Gastroesophageal sphincter (tissue), 3 donors: ENCODE measurements around the gene IRF1.

Experiments used
- EP300 ChIP-seq: sonication (generic); formaldehyde crosslinking; IDR thresholded peaks from one replicate; pipeline ENCODE4 v1.6.1; 2017; ENCODE audit warnings: antibody characterized with exemption, mild to moderate bottlenecking
- POLR2A ChIP-seq, 2 donors: fragments of 450-650 bp; IDR thresholded peaks; one replicate each; pipeline ENCODE4 v1.6.1; 2017; ENCODE audit warnings: antibody characterized with exemption in 2 of 2, mild to moderate bottlenecking in 2 of 2, moderate library complexity in 1 of 2
- TF ChIP-seq, protein P1 (sequence below), 4 experiments: fragments of 200-600 bp in 2 of 4; fragments of 450-650 bp in 2 of 4; sonication (generic) in 1 of 4; IDR thresholded peaks; one replicate each; pipeline ENCODE4 v1.5.1; 2017 to 2019; ENCODE audit warnings: antibody characterized with exemption in 4 of 4, mild to moderate bottlenecking in 2 of 4, moderate library complexity in 2 of 4

DNA sequence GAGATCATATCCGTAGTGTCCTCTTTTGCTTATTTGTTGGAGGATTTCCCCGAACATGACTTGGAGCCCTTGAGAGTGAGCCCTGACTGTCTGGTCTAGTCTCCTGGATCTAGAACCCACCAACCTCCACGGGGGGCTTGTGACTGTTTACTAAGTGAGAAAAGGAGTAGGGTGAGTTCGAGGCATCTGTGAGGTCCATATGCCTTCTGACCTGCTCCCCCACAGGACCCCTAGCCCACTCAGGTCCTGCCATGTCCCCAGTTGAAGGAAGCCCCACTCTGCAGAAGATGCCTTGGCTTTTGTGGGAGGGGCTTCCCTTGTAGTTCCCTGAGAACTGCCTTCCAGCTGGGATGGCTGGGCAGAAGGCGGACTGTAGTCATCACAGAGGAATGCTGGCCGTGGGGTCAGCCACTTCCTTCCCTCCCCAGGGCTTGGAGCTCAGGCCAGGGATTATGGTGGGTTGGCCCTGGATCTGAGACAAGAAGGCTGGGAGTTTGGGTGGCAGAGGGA lies 7.0 kb upstream of the IRF1 start:
- TF ChIP-seq EP300 (no peak), POLR2A (IDR thresholded peaks at IDR 0.05) (no peak)
- TF ChIP-seq, protein P1, sequence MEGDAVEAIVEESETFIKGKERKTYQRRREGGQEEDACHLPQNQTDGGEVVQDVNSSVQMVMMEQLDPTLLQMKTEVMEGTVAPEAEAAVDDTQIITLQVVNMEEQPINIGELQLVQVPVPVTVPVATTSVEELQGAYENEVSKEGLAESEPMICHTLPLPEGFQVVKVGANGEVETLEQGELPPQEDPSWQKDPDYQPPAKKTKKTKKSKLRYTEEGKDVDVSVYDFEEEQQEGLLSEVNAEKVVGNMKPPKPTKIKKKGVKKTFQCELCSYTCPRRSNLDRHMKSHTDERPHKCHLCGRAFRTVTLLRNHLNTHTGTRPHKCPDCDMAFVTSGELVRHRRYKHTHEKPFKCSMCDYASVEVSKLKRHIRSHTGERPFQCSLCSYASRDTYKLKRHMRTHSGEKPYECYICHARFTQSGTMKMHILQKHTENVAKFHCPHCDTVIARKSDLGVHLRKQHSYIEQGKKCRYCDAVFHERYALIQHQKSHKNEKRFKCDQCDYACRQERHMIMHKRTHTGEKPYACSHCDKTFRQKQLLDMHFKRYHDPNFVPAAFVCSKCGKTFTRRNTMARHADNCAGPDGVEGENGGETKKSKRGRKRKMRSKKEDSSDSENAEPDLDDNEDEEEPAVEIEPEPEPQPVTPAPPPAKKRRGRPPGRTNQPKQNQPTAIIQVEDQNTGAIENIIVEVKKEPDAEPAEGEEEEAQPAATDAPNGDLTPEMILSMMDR (IDR thresholded peaks at IDR 0.05) = no peak
